PC-3 (cell line): Measurements from ENCODE around the gene BICRA. TPM values are rescaled to one million over a fixed set of nuclear protein-coding genes. Genes with fewer than 3 reads are reported as not detected.

Source experiments
- ATAC-seq: fragments of 200-7000 bp; cut with Tn5 transposase; 2 replicates; pipeline ENCODE4 v1.9.1; 2020; ENCODE audit warnings: mild to moderate bottlenecking, moderate library complexity
- BruUV-seq: library from RNA; stranded (reverse); fragments of 400-500 nt; replicated peaks from 2 replicates; lab custom pipeline; 2021; lab: Mats Ljungman, UMichigan
- CTCF ChIA-PET: fragments of 300-600 bp; sonication (Branson Sonifier 250); formaldehyde crosslinking; loops from one replicate; lab custom pipeline; 2022; ENCODE audit warnings: antibody characterized with exemption; lab: Charles Lee
- POLR2A ChIA-PET: fragments of 300-600 bp; sonication (Branson Sonifier 250); formaldehyde crosslinking; loops from one replicate; lab custom pipeline; 2022; ENCODE audit warnings: antibody characterized with exemption; ENCODE audit not compliant: unreplicated experiment; lab: Charles Lee
- DNase-seq: peaks from one replicate; pipeline ENCODE4 v3.0.0-alpha.2; 2015
- H2AFZ ChIP-seq: fragments of 300-600 bp; sonication (generic); 2 replicates; pipeline ENCODE4 v1.6.0; 2016; ENCODE audit warnings: antibody characterized with exemption, low read length
- H3F3A ChIP-seq: fragments of 300-600 bp; sonication (generic); one replicate; pipeline ENCODE4 v1.6.0; 2017; ENCODE audit warnings: antibody characterized with exemption, low read length, control low read depth, mild to moderate bottlenecking; ENCODE audit not compliant: unreplicated experiment
- H3K27ac ChIP-seq: fragments of 300-600 bp; sonication (generic); 2 replicates; pipeline ENCODE4 v1.5.1; 2016; ENCODE audit warnings: mild to moderate bottlenecking, low read length
- H3K27me3 ChIP-seq: fragments of 300-600 bp; sonication (generic); 2 replicates; pipeline ENCODE4 v1.6.1; 2016; ENCODE audit warnings: low read length, mixed read lengths
- H3K36me3 ChIP-seq: fragments of 300-600 bp; sonication (generic); 2 replicates; pipeline ENCODE4 v1.6.1; 2016; ENCODE audit warnings: low read depth, mixed run types, low read length, mixed read lengths
- H3K4me1 ChIP-seq: fragments of 300-600 bp; sonication (generic); 2 replicates; pipeline ENCODE4 v1.5.1; 2016; ENCODE audit warnings: low read length; ENCODE audit not compliant: insufficient read depth
- H3K4me2 ChIP-seq: fragments of 300-600 bp; sonication (generic); 2 replicates; pipeline ENCODE4 v1.6.0; 2016; ENCODE audit warnings: low read length
- H3K4me3 ChIP-seq: fragments of 300-600 bp; sonication (generic); 2 replicates; pipeline ENCODE4 v1.5.1; 2016; ENCODE audit warnings: mild to moderate bottlenecking, low read length, mixed read lengths
- H3K79me2 ChIP-seq: fragments of 300-600 bp; sonication (generic); 2 replicates; pipeline ENCODE4 v1.6.1; 2017; ENCODE audit warnings: low read length, mixed read lengths
- H3K9ac ChIP-seq: fragments of 300-600 bp; sonication (generic); 2 replicates; pipeline ENCODE4 v1.6.0; 2016; ENCODE audit warnings: mild to moderate bottlenecking, low read length
- H3K9me2 ChIP-seq: fragments of 300-600 bp; sonication (generic); replicated peaks from 2 replicates; pipeline ENCODE4 v1.6.1; 2016; ENCODE audit warnings: mixed run types, low read length, mixed read lengths
- H3K9me3 ChIP-seq: fragments of 300-600 bp; sonication (generic); 2 replicates; pipeline ENCODE4 v1.6.1; 2016; ENCODE audit warnings: low read length, mixed read lengths
- H4K20me1 ChIP-seq: fragments of 300-600 bp; sonication (generic); 2 replicates; pipeline ENCODE4 v1.6.1; 2016; ENCODE audit warnings: low read length, mixed read lengths
- EZH2 ChIP-seq: fragments of 300-600 bp; sonication (generic); IDR thresholded peaks from one replicate; pipeline ENCODE4 v1.6.1; 2017; ENCODE audit warnings: antibody characterized with exemption, mild to moderate bottlenecking, low read length; ENCODE audit not compliant: unreplicated experiment
- EZH2phosphoT487 ChIP-seq: fragments of 300-600 bp; sonication (generic); IDR thresholded peaks from 2 replicates; pipeline ENCODE4 v1.6.1; 2018; ENCODE audit warnings: mild to moderate bottlenecking, antibody characterized with exemption, low read length, borderline replicate concordance
- intact Hi-C: fragments of 100-400 bp; cut with micrococcal nuclease; formaldehyde crosslinking; loops from 2 replicates; pipeline ENCODE4 v1.9.0; 2023
- total RNA-seq: library from RNA; depleted of rRNA; stranded (reverse); fragments of >200 nt; gene quantifications from 2 replicates; pipeline ENCODE4 v1.2.3, GENCODE V29; 2014
- TF ChIP-seq, protein P1 (sequence below): fragments of 300-600 bp; sonication (generic); conservative IDR thresholded peaks from 2 replicates; pipeline ENCODE4 v1.5.1; 2017; ENCODE audit warnings: antibody characterized with exemption, low read depth, mild to moderate bottlenecking, low read length

BICRA gene
- total RNA-seq, 1 experiment from 2014 or later: 1.2 TPM

DNA sequence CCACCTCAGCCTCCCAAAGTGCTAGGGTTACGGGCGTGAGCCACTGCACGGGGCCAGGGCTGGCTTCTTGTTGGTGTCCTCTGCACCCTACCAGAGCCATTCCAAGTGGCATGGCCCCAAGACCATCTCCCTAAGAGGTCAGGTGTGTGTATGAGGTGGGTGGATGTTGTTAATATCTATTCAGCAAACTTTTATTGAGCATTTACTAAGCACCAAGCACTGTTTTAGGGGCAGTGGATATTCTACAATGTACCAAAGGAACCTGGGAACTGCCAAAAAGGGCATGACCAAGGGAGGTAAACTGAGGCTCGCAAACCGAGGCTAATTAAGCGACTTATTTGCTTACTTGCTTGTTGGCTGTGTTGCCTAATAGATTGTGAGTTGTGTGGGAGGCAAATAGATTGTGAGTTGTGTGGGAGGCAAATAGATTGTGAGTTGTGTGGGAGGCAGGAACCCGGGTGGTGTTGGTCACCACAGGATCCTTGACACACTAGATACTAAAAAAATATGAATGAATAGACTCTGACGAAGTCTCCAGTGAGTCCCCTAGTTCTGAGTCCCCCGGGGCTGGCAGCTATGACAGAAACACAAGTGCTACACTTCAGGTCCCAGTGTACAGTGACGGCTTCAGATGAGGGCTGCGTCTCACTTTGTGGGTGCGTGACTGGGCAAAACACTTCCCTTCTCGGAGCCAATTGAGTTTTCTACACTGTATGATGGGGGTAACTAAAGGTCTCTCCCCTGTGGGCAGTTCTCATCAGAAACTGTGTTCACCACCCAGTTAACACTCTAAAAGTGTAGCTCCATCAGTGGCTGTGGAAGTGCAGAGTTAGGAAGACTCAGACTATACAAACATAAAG is 5.0 kb upstream of the BICRA start:
- Histone ChIP-seq H3K9me3 (no peaks in the 10 kb centered on the region), H3K27me3 (no peaks in the 10 kb centered on the region), H3F3A (no peaks in the 10 kb centered on the region), H3K4me1 (peaks cover 16% of the 10 kb centered on the region; the same call in 1 of the 2 replicates), H4K20me1 (no peaks in the 10 kb centered on the region), H2AFZ (no peak overlapping the region), H3K9ac (no peak overlapping the region), H3K36me3 (no peaks in the 10 kb centered on the region), H3K27ac (no peak overlapping the region), H3K4me2 (no peak overlapping the region), H3K79me2 (peaks cover 11% of the 10 kb centered on the region), H3K9me2 (no peaks in the 10 kb centered on the region), H3K4me3 (no peak overlapping the region)
- POLR2A ChIA-PET: no interaction called here
- BruUV-seq: no TSS peak
- intact Hi-C loops: loop anchor here (10.0 kb wide), 1 partner anchor 59 kb away; no protein-coding TSS in a partner anchor
- no peak for DNase-seq
- CTCF ChIA-PET: no interaction called here
- no peak for TF ChIP-seq EZH2phosphoT487
- no peak for ATAC-seq

DNA sequence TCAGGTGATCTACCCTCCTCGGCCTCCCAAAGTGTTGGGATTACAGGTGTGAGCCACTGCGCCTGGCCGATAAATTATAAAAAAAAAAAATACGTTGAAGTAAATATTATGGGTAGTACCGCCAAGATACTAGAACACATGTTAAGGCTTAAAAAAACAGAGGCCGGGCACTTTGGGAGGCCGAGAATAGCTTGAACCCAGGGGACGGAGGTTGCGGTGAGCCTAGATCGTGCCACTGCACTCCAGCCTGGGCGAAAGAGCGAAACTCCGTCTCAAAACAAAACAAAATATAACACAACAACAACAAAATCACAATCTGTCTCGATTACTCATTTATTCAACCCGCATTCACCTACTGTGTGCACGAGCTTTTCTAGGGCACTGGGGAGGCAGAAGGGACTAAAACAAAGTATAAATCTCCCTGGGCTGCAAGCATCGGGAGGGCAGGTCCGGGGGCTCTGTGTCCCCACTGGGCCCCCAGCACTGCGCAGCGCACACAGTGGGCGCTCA is 1.3 kb upstream of the BICRA start:
- DNase-seq (no peak), ATAC-seq (no peak)
- H3K4me1 ChIP-seq: peaks cover 8% of the 10 kb centered on the region; the same call in 1 of the 2 replicates
- no peaks in the 10 kb centered on the region for H3K27me3 ChIP-seq
- no peaks in the 10 kb centered on the region for H3K36me3 ChIP-seq
- peak overlapping the region; percentile 68 for H3K27ac ChIP-seq
- no peaks in the 10 kb centered on the region for H3K9me3 ChIP-seq
- peak overlapping the region; percentile 93 for H2AFZ ChIP-seq
- H4K20me1 ChIP-seq: peaks cover 3% of the 10 kb centered on the region; the same call in 1 of the 2 replicates
- peak overlapping the region; percentile 94 for H3K4me2 ChIP-seq
- ChIA-PET CTCF (no interaction called here), POLR2A (no interaction called here)
- H3K4me3 ChIP-seq: peak overlapping the region; percentile 95
- peaks cover 48% of the 10 kb centered on the region for H3K79me2 ChIP-seq
- H3F3A ChIP-seq: no peaks in the 10 kb centered on the region
- H3K9me2 ChIP-seq: no peaks in the 10 kb centered on the region
- no TSS peak for BruUV-seq
- TF ChIP-seq EZH2phosphoT487 (no peak), EZH2 (no peak)
- TF ChIP-seq, protein P1, sequence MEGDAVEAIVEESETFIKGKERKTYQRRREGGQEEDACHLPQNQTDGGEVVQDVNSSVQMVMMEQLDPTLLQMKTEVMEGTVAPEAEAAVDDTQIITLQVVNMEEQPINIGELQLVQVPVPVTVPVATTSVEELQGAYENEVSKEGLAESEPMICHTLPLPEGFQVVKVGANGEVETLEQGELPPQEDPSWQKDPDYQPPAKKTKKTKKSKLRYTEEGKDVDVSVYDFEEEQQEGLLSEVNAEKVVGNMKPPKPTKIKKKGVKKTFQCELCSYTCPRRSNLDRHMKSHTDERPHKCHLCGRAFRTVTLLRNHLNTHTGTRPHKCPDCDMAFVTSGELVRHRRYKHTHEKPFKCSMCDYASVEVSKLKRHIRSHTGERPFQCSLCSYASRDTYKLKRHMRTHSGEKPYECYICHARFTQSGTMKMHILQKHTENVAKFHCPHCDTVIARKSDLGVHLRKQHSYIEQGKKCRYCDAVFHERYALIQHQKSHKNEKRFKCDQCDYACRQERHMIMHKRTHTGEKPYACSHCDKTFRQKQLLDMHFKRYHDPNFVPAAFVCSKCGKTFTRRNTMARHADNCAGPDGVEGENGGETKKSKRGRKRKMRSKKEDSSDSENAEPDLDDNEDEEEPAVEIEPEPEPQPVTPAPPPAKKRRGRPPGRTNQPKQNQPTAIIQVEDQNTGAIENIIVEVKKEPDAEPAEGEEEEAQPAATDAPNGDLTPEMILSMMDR: no peak
- peak overlapping the region; percentile 97 for H3K9ac ChIP-seq
- intact Hi-C loops: loop anchor here (1.0 to 10.0 kb wide), 3 partner anchors 7 to 93 kb away; partner anchors contain the start of gene NAPA

DNA sequence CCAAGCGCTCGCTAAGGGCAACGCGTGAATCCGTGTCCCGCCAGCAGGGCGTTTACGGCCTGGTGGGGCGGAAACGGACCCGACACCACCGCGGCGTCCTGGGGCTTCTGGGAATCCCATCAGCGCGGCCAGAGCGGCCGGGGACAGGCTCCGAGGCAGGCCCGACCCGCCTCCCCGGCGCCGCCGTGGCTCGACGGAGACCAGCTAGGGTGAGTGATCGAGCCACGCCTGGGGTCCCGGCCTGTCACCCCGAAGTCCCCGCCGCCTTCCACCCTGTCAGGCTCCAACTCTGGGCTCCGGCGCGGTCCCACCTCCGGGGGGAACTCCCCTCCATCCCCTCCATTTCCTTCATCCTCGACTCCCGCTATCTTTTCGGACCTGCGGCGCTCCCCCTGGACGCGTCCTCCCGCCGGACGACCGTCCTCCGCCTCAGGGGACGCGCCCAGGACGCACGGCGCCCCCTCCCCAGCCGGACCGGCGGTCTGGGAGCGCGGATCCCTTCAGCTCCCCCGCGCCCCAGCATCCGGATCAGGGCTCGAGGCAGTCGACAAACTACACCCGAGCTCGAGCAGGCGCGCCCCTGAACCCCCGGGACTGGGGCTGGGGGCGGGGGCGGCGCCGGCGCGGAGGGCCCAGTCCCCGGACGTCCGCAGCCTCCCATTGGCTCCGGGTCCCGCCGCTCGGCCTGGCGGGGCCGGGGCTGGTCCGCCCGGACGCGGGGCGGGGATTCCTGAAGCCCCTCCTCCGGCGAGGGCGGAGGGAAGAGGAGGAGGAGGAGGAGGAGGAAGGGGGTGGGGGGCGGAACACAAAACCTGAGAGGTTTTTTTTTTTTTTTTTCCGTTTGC is 638 bp upstream of the BICRA start:
- Histone ChIP-seq H3K27ac (peak overlapping the region; percentile 68), H3K27me3 (no peaks in the 10 kb centered on the region), H3K4me1 (peaks cover 8% of the 10 kb centered on the region; the same call in 1 of the 2 replicates), H3K4me2 (peak overlapping the region; percentile 94), H3K4me3 (peak overlapping the region; percentile 95), H2AFZ (peak overlapping the region; percentile 93), H4K20me1 (peaks cover 3% of the 10 kb centered on the region; the same call in 1 of the 2 replicates), H3K36me3 (no peaks in the 10 kb centered on the region), H3K9ac (peak overlapping the region; percentile 97), H3K9me3 (no peaks in the 10 kb centered on the region), H3K79me2 (peaks cover 54% of the 10 kb centered on the region), H3F3A (no peaks in the 10 kb centered on the region), H3K9me2 (no peaks in the 10 kb centered on the region)
- BruUV-seq: TSS peak; percentile 74
- TF ChIP-seq EZH2: no peak
- TF ChIP-seq, protein P1: 0 out of 2 replicates have a peak, but pooled peaks have one; percentile 15
- DNase-seq (peak; percentile 93), ATAC-seq (peak; percentile 91)
- POLR2A ChIA-PET: no interaction called here
- CTCF ChIA-PET: interaction anchor here (0.5 kb wide), 1 partner anchor 58 kb away, joined by 3 read pairs; no protein-coding TSS in a partner anchor
- intact Hi-C loops: loop anchor here (1.0 to 10.0 kb wide), 3 partner anchors 8 to 93 kb away; partner anchors contain the start of gene NAPA
